Measurements from ENCODE around the gene RPS15. TPM values are rescaled to one million over a fixed set of nuclear protein-coding genes. Genes with fewer than 3 reads are reported as not detected.

Gene RPS15
- total RNA-seq, 1 donor from 2014 or later: 371 TPM

GRCh38 chr19:1401889-1402217 lies 36.3 kb upstream of the RPS15 start:
- no peak for DNase-seq (ENCODE audit: low read depth, low spot score)

GRCh38 chr19:1402411-1403070 lies 35.7 kb upstream of the RPS15 start:
- no peak for DNase-seq (ENCODE audit: low read depth, low spot score)

GRCh38 chr19:1406774-1407527 lies 31.2 kb upstream of the RPS15 start:
- peak; percentile 87 for DNase-seq (ENCODE audit: low read depth, low spot score)

- DNase-seq (ENCODE audit: low read depth, low spot score): no peak
Measured at GRCh38 chr19:1407528-1408299, 30.5 kb upstream of the RPS15 start, which contains the start of gene DAZAP1. DAZAP1 (plus strand) TSS chr19:1407586; CDS start chr19:1407774, 188 bp downstream.

GRCh38 chr19:1408300-1409203 lies 29.6 kb upstream of the RPS15 start:
- DNase-seq (ENCODE audit: low read depth, low spot score): no peak

GRCh38 chr19:1409204-1410005 lies 28.8 kb upstream of the RPS15 start:
- no peak for DNase-seq (ENCODE audit: low read depth, low spot score)

- DNase-seq (ENCODE audit: low read depth, low spot score): no peak
Measured at GRCh38 chr19:1410136-1410786, 27.9 kb upstream of the RPS15 start.

- DNase-seq (ENCODE audit: low read depth, low spot score): no peak
Measured at GRCh38 chr19:1410789-1411188, 27.4 kb upstream of the RPS15 start.

GRCh38 chr19:1411255-1412191 lies 26.7 kb upstream of the RPS15 start:
- no peak for DNase-seq (ENCODE audit: low read depth, low spot score)

- no peak for DNase-seq (ENCODE audit: low read depth, low spot score)
Measured at GRCh38 chr19:1412323-1412923, 25.8 kb upstream of the RPS15 start.

- no peak for DNase-seq (ENCODE audit: low read depth, low spot score)
Measured at GRCh38 chr19:1412995-1413800, 25.0 kb upstream of the RPS15 start.

- no peak for DNase-seq (ENCODE audit: low read depth, low spot score)
Measured at GRCh38 chr19:1416014-1416841, 22.0 kb upstream of the RPS15 start.

- no peak for DNase-seq (ENCODE audit: low read depth, low spot score)
Measured at GRCh38 chr19:1417145-1417544, 21.1 kb upstream of the RPS15 start.

- DNase-seq (ENCODE audit: low read depth, low spot score): no peak
Measured at GRCh38 chr19:1417681-1418495, 20.3 kb upstream of the RPS15 start.

- DNase-seq (ENCODE audit: low read depth, low spot score): no peak
Measured at GRCh38 chr19:1418496-1418775, 19.8 kb upstream of the RPS15 start.

All from pulmonary artery endothelial cell (primary cell).